ENCODE measurements around the gene TOMM20. TPM values are rescaled to one million over a fixed set of nuclear protein-coding genes. Genes with fewer than 3 reads are reported as not detected.

TOMM20 gene
- total RNA-seq, 4 donors from 2014 or later = 117 to 204 (median 157) TPM

DNA sequence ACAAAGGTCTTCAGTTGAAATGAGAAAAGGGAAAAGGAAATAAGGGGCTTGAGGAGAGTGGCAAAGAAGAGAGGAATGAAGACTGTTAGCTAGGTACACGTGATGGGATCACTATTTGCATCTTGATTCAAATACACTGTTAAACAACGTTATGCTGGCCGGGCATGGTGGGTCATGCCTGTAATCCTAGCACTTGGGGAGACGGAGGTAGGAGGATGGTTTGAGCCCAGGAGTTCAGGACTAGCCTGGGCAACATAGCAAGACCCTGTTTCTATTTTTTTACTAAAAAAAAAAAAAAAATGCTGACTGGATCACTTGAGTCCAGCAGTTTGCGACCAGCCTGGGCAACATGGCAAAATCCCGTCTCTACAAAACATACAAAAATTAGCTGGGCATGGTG is 30.0 kb upstream of the TOMM20 start:
- no peak for DNase-seq
- Histone ChIP-seq H3K4me3 (replicated peaks in 1 of 3) (no peak overlapping the region), H3K27me3 (no peaks in the 10 kb centered on the region), H3K4me1 (peaks cover 13 to 17% of the 10 kb centered on the region in 2 donors), H3K27ac (no peak overlapping the region), H3K9me3 (no peaks in the 10 kb centered on the region), H3K36me3 (peaks cover 21% of the 10 kb centered on the region in 2 donors)
- TF ChIP-seq, protein P1, sequence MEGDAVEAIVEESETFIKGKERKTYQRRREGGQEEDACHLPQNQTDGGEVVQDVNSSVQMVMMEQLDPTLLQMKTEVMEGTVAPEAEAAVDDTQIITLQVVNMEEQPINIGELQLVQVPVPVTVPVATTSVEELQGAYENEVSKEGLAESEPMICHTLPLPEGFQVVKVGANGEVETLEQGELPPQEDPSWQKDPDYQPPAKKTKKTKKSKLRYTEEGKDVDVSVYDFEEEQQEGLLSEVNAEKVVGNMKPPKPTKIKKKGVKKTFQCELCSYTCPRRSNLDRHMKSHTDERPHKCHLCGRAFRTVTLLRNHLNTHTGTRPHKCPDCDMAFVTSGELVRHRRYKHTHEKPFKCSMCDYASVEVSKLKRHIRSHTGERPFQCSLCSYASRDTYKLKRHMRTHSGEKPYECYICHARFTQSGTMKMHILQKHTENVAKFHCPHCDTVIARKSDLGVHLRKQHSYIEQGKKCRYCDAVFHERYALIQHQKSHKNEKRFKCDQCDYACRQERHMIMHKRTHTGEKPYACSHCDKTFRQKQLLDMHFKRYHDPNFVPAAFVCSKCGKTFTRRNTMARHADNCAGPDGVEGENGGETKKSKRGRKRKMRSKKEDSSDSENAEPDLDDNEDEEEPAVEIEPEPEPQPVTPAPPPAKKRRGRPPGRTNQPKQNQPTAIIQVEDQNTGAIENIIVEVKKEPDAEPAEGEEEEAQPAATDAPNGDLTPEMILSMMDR (IDR thresholded peaks at IDR 0.05) = no peak
- no peak for TF ChIP-seq POLR2A (IDR thresholded peaks at IDR 0.05)
- intact Hi-C loops (cut with DNase I) = no loop called here
- 94 to 96% methylated on average over 6 of the region's 6 CpGs for WGBS, 2 donors

DNA sequence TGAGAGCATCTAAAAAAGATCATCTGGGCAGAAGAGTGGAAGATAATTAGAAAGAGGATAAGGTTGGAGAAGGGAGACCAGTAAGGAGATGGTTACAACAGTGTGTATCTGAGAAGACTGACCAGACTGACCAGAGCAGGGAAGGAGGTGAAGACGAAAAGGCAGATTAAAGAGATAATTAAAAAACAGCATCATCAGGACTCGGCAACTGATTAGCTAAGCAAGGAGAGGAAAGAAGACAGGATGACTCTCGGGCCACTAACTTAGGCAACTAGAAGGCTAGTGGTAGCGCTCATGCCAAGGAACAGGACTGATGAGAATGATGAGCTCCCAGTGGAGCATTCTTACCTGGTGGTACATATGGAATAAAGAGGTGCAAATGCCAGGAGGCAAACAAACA is 28.5 kb upstream of the TOMM20 start:
- Histone ChIP-seq H3K9me3 (no peaks in the 10 kb centered on the region), H3K27me3 (no peaks in the 10 kb centered on the region), H3K36me3 (peaks cover 30 to 33% of the 10 kb centered on the region in 2 donors), H3K4me1 (peaks cover 13 to 17% of the 10 kb centered on the region in 2 donors), H3K27ac (no peak overlapping the region), H3K4me3 (replicated peaks in 1 of 3) (no peak overlapping the region)
- intact Hi-C loops (cut with DNase I) = no loop called here
- WGBS, 2 donors = 94 to 95% methylated on average over 4 of the region's 4 CpGs
- TF ChIP-seq, protein P1 (IDR thresholded peaks at IDR 0.05) = no peak
- TF ChIP-seq POLR2A (IDR thresholded peaks at IDR 0.05) = no peak
- DNase-seq = no peak

DNA sequence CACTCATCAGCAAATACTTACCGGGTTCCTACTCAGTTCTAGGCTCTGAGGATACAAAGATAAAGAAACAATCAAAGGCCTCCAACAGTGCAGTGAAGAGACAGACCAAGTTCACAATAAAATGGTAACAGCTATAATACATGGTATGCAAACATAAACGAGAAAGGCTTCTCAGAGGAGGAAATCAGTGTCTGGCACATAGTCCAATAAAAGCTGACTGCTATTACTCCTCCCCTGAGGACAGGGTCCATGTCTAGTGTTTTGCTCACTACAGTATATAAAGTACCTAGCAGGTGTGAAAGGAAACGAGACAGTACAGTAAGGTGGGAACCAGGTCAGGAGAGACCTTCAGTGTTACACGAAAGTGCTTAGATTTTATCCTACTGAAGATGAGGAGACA is 28.1 kb upstream of the TOMM20 start:
- peaks cover 34 to 35% of the 10 kb centered on the region in 2 donors for H3K36me3 ChIP-seq
- WGBS, 2 donors = 87 to 88% methylated on average over 4 of the region's 4 CpGs
- no peak overlapping the region for H3K27ac ChIP-seq
- no peak overlapping the region for H3K4me3 ChIP-seq (replicated peaks in 1 of 3)
- no peak for TF ChIP-seq POLR2A (IDR thresholded peaks at IDR 0.05)
- TF ChIP-seq, protein P1 (IDR thresholded peaks at IDR 0.05) = no peak
- intact Hi-C loops (cut with DNase I) = no loop called here
- H3K4me1 ChIP-seq = peaks cover 11 to 13% of the 10 kb centered on the region in 2 donors
- no peaks in the 10 kb centered on the region for H3K9me3 ChIP-seq
- H3K27me3 ChIP-seq = no peaks in the 10 kb centered on the region
- DNase-seq = no peak

DNA sequence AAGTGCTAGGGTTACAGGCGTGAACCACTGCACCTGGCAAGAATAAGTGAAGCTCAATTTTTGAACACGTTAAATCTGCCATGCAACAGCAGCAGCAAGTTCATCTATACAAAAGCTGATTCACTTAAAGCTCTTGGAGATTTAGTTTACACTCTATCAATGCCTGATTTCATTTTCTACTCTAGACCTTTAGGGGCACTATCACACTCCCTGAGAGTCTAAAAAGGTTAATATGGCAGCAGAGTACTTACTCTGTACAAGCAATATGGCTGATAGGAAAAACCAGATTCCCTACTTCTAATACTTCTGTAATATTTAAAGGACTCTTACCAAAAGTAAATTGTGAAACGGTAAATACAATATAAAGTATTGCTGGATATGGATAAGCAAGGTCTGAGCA is 27.6 kb upstream of the TOMM20 start:
- 94 to 95% methylated on average over 3 of the region's 3 CpGs for WGBS, 2 donors
- Histone ChIP-seq H3K4me3 (replicated peaks in 1 of 3) (no peak overlapping the region), H3K9me3 (no peaks in the 10 kb centered on the region), H3K36me3 (peaks cover 38 to 39% of the 10 kb centered on the region in 2 donors), H3K4me1 (peaks cover 9 to 11% of the 10 kb centered on the region in 2 donors), H3K27me3 (no peaks in the 10 kb centered on the region), H3K27ac (no peak overlapping the region)
- intact Hi-C loops (cut with DNase I) = no loop called here
- no peak for DNase-seq
- TF ChIP-seq, protein P1 (IDR thresholded peaks at IDR 0.05) = no peak
- no peak for TF ChIP-seq POLR2A (IDR thresholded peaks at IDR 0.05)

DNA sequence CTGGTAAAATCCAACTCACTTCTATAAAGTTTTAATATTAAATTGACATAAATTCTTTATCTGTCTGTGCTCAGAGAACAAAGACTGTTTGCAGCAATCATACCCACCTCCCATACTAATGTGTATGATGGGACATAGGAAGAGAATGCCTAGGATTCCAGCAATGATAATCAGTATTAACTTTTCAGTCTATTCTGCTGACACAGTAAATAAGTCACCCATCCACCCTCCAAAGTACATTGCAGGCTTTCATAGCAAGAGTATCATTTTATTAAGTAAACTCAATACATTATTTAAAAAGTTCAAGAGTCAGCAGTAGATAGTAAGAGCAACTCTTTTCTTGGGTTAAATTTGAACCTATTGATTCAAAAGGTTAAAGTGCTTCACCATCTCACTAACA is 23.6 kb upstream of the TOMM20 start:
- no peak for DNase-seq
- no peak overlapping the region for H3K4me3 ChIP-seq (replicated peaks in 1 of 3)

More for the DNA sequence above, 23.6 kb upstream of the TOMM20 start:
- Histone ChIP-seq H3K27ac (no peak overlapping the region), H3K27me3 (no peaks in the 10 kb centered on the region), H3K4me1 (no peaks in the 10 kb centered on the region), H3K9me3 (no peaks in the 10 kb centered on the region), H3K36me3 (peaks cover 52 to 56% of the 10 kb centered on the region in 2 donors)
- TF ChIP-seq, protein P1 (IDR thresholded peaks at IDR 0.05) = no peak
- TF ChIP-seq POLR2A (IDR thresholded peaks at IDR 0.05) = no peak
- intact Hi-C loops (cut with DNase I) = no loop called here

Data from thyroid gland (tissue), 4 donors.